A549 (cell line): ENCODE measurements around the gene C1orf35. TPM values are rescaled to one million over a fixed set of nuclear protein-coding genes. Genes with fewer than 3 reads are reported as not detected.
"Not testable (repeated sequence)": the region's sequence is repeated elsewhere in the genome, so short reads cannot be mapped to it uniquely, and the experiment has no call there.

ENCODE experiments used
- ATAC-seq, 2 experiments: fragments of 200-7000 bp in 1 of 2; fragments of >200 bp in 1 of 2; cut with Nextera tagmentation in 1 of 2; cut with Tn5 transposase in 1 of 2; 3 replicates each; pipeline versions ENCODE4 v1.8.0 to v1.9.1; 2018 to 2020; ENCODE audit warnings: mild to moderate bottlenecking in 1 of 2, moderate library complexity in 1 of 2
- CTCF ChIA-PET: fragments of 300-600 bp; sonication (Branson Sonifier 250); formaldehyde crosslinking; extraction: SDS; loops from one replicate; lab custom pipeline; 2021; ENCODE audit warnings: antibody characterized with exemption, inconsistent platforms; lab: Yijun Ruan, JAX
- POLR2A ChIA-PET: fragments of 350-600 bp; formaldehyde crosslinking; extraction: SDS; loops from one replicate; lab custom pipeline; 2021; ENCODE audit warnings: antibody characterized with exemption, inconsistent platforms; lab: Yijun Ruan, JAX
- DNase-seq, 2 experiments: peaks; one replicate each; pipeline versions ENCODE4 v3.0.0 to v3.0.0-alpha.2; 2011 to 2016; ENCODE audit warnings: low read depth in 1 of 2, low spot score in 1 of 2
- FAIRE-seq: peaks from 2 replicates; lab custom pipeline; 2011; peaks lifted over from hg19 to GRCh38; lab: Jason Lieb, UNC
- H3K27ac ChIP-seq, 2 experiments: fragments of >200 bp; sonication (Bioruptor Twin); formaldehyde crosslinking; 3 replicates each; pipeline ENCODE4 v1.5.1; 2016 to 2017
- H3K4me1 ChIP-seq: fragments of >200 bp; sonication (Bioruptor Twin); formaldehyde crosslinking; 3 replicates; pipeline ENCODE4 v1.6.1; 2016
- H3K4me2 ChIP-seq: fragments of >200 bp; sonication (Bioruptor Twin); formaldehyde crosslinking; 3 replicates; pipeline ENCODE4 v1.6.1; 2016
- H3K4me3 ChIP-seq: fragments of >200 bp; sonication (Bioruptor Twin); formaldehyde crosslinking; 3 replicates; pipeline ENCODE4 v1.5.1; 2016
- H3K9me3 ChIP-seq: fragments of >200 bp; sonication (Bioruptor Twin); formaldehyde crosslinking; 3 replicates; pipeline ENCODE4 v1.6.1; 2016
- CBX2 ChIP-seq: fragments of 200-600 bp; sonication (generic); IDR thresholded peaks from 2 replicates; pipeline ENCODE4 v1.6.1; 2016; ENCODE audit warnings: low read depth, mild to moderate bottlenecking, borderline replicate concordance
- CBX8 ChIP-seq: fragments of 200-600 bp; sonication (generic); IDR thresholded peaks from 2 replicates; pipeline ENCODE4 v1.6.1; 2016
- CEBPB ChIP-seq, 2 experiments: fragments of >200 bp in 1 of 2; sonication (Bioruptor Twin) in 1 of 2; formaldehyde crosslinking in 1 of 2; IDR thresholded peaks; 2 replicates each; pipeline ENCODE4 v1.6.1; 2012 to 2016
- CHD2 ChIP-seq: fragments of 150-350 bp; IDR thresholded peaks from 2 replicates; pipeline ENCODE4 v1.6.1; 2014; ENCODE audit warnings: low read length; ENCODE audit not compliant: partially characterized antibody
- EHF ChIP-seq: fragments of 250-450 bp; sonication (Bioruptor Pico); IDR thresholded peaks from 2 replicates; pipeline ENCODE4 v1.5.0; 2020; ENCODE audit warnings: mild to moderate bottlenecking
- EP300 ChIP-seq, 2 experiments: fragments of >200 bp; sonication (Bioruptor Twin); formaldehyde crosslinking; IDR thresholded peaks; 2 replicates in 1 of 2; 3 replicates in 1 of 2; pipeline ENCODE4 v1.6.1; 2016 to 2017
- FOSB ChIP-seq: fragments of 250-450 bp; sonication (Bioruptor Pico); IDR thresholded peaks from 2 replicates; pipeline ENCODE4 v1.5.0; 2020; ENCODE audit warnings: mild to moderate bottlenecking, moderate library complexity
- FOXS1 ChIP-seq: fragments of 250-450 bp; sonication (Bioruptor Pico); IDR thresholded peaks from 2 replicates; pipeline ENCODE4 v1.5.0; 2020; ENCODE audit warnings: mild to moderate bottlenecking, moderate library complexity
- GATA3 ChIP-seq: IDR thresholded peaks from 2 replicates; pipeline ENCODE4 v1.6.1; 2012; ENCODE audit warnings: borderline replicate concordance
- HDAC2 ChIP-seq: fragments of 200-600 bp; sonication (generic); IDR thresholded peaks from 2 replicates; pipeline ENCODE4 v1.6.1; 2016
- HOXA7 ChIP-seq: fragments of 250-450 bp; sonication (Bioruptor Pico); IDR thresholded peaks from 2 replicates; pipeline ENCODE4 v1.5.0; 2020; ENCODE audit warnings: mild to moderate bottlenecking, moderate library complexity
- JUN ChIP-seq, 2 experiments: fragments of >200 bp; sonication (Bioruptor Twin); formaldehyde crosslinking; IDR thresholded peaks; 2 replicates in 1 of 2; 3 replicates in 1 of 2; pipeline ENCODE4 v1.6.1; 2016 to 2017
- KDM5A ChIP-seq: fragments of 200-600 bp; sonication (generic); IDR thresholded peaks from 2 replicates; pipeline ENCODE4 v1.6.1; 2016; ENCODE audit warnings: antibody characterized with exemption, mild to moderate bottlenecking
- MYC ChIP-seq: IDR thresholded peaks from 2 replicates; pipeline ENCODE4 v1.6.1; 2012; ENCODE audit warnings: mild to moderate bottlenecking, inconsistent platforms, low read length, improper control_type of control experiment, borderline replicate concordance
- PHF8 ChIP-seq: fragments of 200-600 bp; sonication (generic); IDR thresholded peaks from 2 replicates; pipeline ENCODE4 v1.6.1; 2016; ENCODE audit warnings: low read depth, mild to moderate bottlenecking, antibody characterized with exemption, moderate library complexity, borderline replicate concordance
- RAD21 ChIP-seq, 2 experiments: fragments of >200 bp in 1 of 2; sonication (Bioruptor Twin) in 1 of 2; formaldehyde crosslinking in 1 of 2; IDR thresholded peaks in 1 of 2; conservative IDR thresholded peaks in 1 of 2; 2 replicates in 1 of 2; 3 replicates in 1 of 2; pipeline ENCODE4 v1.6.1; 2012 to 2018; ENCODE audit warnings: inconsistent platforms in 1 of 2
- RARB ChIP-seq: fragments of 250-450 bp; sonication (Bioruptor Pico); IDR thresholded peaks from 2 replicates; pipeline ENCODE4 v1.8.0; 2021; ENCODE audit warnings: mild to moderate bottlenecking, moderate library complexity
- RFX5 ChIP-seq: fragments of 450-650 bp; IDR thresholded peaks from 2 replicates; pipeline ENCODE4 v1.7.1; 2014; ENCODE audit warnings: antibody characterized with exemption, mild to moderate bottlenecking, moderate library complexity
- SMC3 ChIP-seq: fragments of >200 bp; sonication (Bioruptor Twin); formaldehyde crosslinking; IDR thresholded peaks from 3 replicates; pipeline ENCODE4 v1.6.1; 2018; ENCODE audit warnings: inconsistent platforms
- TFCP2L1 ChIP-seq: fragments of 250-450 bp; sonication (Bioruptor Pico); IDR thresholded peaks from 2 replicates; pipeline ENCODE4 v1.5.0; 2021; ENCODE audit warnings: mild to moderate bottlenecking
- ZNF302 ChIP-seq: fragments of 250-450 bp; sonication (Bioruptor Pico); IDR thresholded peaks from 2 replicates; pipeline ENCODE4 v1.9.0; 2021; ENCODE audit warnings: inconsistent platforms, mild to moderate bottlenecking, moderate library complexity
- WGBS: methylation state at CpG from one replicate; pipeline ENCODE4 v1.1.6; 2017; ENCODE audit errors: missing lambda C conversion rate; 5-methylcytosine and 5-hydroxymethylcytosine counted together
- polyA plus RNA-seq, 4 experiments: library from polyadenylated mRNA; depleted of rRNA in 3 of 4; stranded (reverse); fragments of >200 nt; fragmentation: RNase III in 1 of 4; extraction: RNeasy Plus Mini Kit Qiagen cat#74134 plus additional on column Dnase treatment in 1 of 4; gene quantifications; 2 replicates in 3 of 4; 3 replicates in 1 of 4; pipeline ENCODE4 v1.2.3, GENCODE V29; 2011 to 2017
- TF ChIP-seq, protein P1 (sequence below): fragments of 200-600 bp; sonication (generic); IDR thresholded peaks from 2 replicates; pipeline ENCODE4 v1.6.1; 2016; ENCODE audit warnings: antibody characterized with exemption, mild to moderate bottlenecking, moderate library complexity
- TF ChIP-seq, protein P2 (sequence below): fragments of 450-650 bp; IDR thresholded peaks from 2 replicates; pipeline ENCODE4 v1.6.1; 2014; ENCODE audit warnings: antibody characterized with exemption
- TF ChIP-seq, protein P3 (sequence below): fragments of >200 bp; sonication (Bioruptor Twin); formaldehyde crosslinking; IDR thresholded peaks from 3 replicates; pipeline ENCODE4 v1.6.1; 2016
- TF ChIP-seq, protein P4 (sequence below): fragments of >200 bp; sonication (Bioruptor Twin); formaldehyde crosslinking; IDR thresholded peaks from 2 replicates; pipeline ENCODE4 v1.6.1; 2016
- TF ChIP-seq, protein P5 (sequence below): fragments of 250-450 bp; sonication (Bioruptor Pico); IDR thresholded peaks from 2 replicates; pipeline ENCODE4 v1.5.0; 2020; ENCODE audit warnings: low read depth, mild to moderate bottlenecking, moderate library complexity
- TF ChIP-seq, protein P6 (sequence below): fragments of 150-350 bp; IDR thresholded peaks from 2 replicates; pipeline ENCODE4 v1.6.1; 2014; ENCODE audit warnings: low read depth, mild to moderate bottlenecking, low read length

Gene C1orf35
- polyA plus RNA-seq, 2 of the 4 experiments (the other 2 are of a cell fraction) = 9.8 to 28.9 TPM

DNA sequence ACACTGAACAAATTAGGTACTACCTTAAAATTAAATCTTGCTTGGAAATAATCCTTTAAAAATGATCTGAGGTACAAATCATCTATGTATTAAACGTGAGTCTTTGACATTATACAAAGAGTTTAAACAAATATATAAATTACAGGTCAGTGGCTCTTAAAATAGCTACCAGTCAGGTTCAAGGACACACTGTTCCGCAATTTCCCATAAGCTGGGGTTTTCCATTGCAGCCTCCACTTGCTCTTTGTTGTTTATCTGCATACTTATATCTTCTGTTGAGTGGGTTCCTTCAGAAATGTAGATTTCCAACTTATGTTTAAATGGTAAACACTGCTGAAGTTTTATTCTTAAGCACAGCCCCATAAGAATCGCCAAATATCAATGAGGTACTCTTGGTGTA is 11.7 kb upstream of the C1orf35 start (continued):
- TF ChIP-seq, protein P1, sequence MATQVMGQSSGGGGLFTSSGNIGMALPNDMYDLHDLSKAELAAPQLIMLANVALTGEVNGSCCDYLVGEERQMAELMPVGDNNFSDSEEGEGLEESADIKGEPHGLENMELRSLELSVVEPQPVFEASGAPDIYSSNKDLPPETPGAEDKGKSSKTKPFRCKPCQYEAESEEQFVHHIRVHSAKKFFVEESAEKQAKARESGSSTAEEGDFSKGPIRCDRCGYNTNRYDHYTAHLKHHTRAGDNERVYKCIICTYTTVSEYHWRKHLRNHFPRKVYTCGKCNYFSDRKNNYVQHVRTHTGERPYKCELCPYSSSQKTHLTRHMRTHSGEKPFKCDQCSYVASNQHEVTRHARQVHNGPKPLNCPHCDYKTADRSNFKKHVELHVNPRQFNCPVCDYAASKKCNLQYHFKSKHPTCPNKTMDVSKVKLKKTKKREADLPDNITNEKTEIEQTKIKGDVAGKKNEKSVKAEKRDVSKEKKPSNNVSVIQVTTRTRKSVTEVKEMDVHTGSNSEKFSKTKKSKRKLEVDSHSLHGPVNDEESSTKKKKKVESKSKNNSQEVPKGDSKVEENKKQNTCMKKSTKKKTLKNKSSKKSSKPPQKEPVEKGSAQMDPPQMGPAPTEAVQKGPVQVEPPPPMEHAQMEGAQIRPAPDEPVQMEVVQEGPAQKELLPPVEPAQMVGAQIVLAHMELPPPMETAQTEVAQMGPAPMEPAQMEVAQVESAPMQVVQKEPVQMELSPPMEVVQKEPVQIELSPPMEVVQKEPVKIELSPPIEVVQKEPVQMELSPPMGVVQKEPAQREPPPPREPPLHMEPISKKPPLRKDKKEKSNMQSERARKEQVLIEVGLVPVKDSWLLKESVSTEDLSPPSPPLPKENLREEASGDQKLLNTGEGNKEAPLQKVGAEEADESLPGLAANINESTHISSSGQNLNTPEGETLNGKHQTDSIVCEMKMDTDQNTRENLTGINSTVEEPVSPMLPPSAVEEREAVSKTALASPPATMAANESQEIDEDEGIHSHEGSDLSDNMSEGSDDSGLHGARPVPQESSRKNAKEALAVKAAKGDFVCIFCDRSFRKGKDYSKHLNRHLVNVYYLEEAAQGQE = no peak
- TF ChIP-seq EP300 (IDR thresholded peaks at IDR 0.05) (no peak), CBX8 (no peak), GATA3 (no peak)

DNA sequence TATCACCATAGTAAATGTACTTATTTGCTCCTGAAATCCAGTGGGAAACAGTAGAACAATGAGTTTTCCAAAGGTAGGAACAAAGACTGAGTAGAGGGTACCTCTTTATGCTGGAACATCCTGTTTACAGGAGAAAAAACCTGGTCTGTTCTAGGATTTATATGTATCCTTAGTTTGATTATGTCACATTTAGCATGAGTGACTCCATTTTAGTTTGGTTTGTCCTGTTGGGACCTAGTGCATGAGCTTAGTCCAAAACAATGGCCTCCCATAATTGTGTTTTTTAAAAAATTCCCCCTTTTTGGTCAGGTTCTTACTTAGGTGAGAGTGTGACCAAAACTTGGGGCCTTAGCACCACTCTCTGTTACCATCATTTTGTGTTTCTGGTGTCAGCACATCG is 9.5 kb upstream of the C1orf35 start:
- Histone ChIP-seq H3K4me3 (no peak overlapping the region), H3K4me1 (peaks cover 12% of the 10 kb centered on the region; the same call in 2 of the 3 replicates), H3K4me2 (no peak overlapping the region), H3K9me3 (peaks cover 5% of the 10 kb centered on the region; the same call in 2 of the 3 replicates), H3K27ac (no peak overlapping the region)
- no peak for DNase-seq
- FAIRE-seq = no peak
- TF ChIP-seq EHF (CRISPR knock-in tag) (no peak), FOSB (no peak), HDAC2 (no peak), MYC (no peak), CEBPB (IDR thresholded peaks at IDR 0.05) (no peak), TFCP2L1 (CRISPR knock-in tag) (no peak), PHF8 (no peak), KDM5A (no peak), RARB (CRISPR knock-in tag) (no peak), CBX2 (no peak), RFX5 (no peak)
- TF ChIP-seq, protein P2, sequence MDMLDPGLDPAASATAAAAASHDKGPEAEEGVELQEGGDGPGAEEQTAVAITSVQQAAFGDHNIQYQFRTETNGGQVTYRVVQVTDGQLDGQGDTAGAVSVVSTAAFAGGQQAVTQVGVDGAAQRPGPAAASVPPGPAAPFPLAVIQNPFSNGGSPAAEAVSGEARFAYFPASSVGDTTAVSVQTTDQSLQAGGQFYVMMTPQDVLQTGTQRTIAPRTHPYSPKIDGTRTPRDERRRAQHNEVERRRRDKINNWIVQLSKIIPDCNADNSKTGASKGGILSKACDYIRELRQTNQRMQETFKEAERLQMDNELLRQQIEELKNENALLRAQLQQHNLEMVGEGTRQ = no peak
- TF ChIP-seq, protein P3, sequence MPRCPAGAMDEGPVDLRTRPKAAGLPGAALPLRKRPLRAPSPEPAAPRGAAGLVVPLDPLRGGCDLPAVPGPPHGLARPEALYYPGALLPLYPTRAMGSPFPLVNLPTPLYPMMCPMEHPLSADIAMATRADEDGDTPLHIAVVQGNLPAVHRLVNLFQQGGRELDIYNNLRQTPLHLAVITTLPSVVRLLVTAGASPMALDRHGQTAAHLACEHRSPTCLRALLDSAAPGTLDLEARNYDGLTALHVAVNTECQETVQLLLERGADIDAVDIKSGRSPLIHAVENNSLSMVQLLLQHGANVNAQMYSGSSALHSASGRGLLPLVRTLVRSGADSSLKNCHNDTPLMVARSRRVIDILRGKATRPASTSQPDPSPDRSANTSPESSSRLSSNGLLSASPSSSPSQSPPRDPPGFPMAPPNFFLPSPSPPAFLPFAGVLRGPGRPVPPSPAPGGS = no peak
- TF ChIP-seq, protein P4, sequence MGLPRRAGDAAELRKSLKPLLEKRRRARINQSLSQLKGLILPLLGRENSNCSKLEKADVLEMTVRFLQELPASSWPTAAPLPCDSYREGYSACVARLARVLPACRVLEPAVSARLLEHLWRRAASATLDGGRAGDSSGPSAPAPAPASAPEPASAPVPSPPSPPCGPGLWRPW = no peak
- TF ChIP-seq, protein P5, sequence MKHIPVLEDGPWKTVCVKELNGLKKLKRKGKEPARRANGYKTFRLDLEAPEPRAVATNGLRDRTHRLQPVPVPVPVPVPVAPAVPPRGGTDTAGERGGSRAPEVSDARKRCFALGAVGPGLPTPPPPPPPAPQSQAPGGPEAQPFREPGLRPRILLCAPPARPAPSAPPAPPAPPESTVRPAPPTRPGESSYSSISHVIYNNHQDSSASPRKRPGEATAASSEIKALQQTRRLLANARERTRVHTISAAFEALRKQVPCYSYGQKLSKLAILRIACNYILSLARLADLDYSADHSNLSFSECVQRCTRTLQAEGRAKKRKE (CRISPR knock-in tag) = no peak
- ChIA-PET POLR2A (interaction anchor here (1.2 kb wide), 1 partner anchor 53 kb away, joined by 3 read pairs; the partner anchor contains the start of gene IBA57), CTCF (interaction anchor here (5.3 kb wide), 1 partner anchor 17 kb away, joined by 28 read pairs; no protein-coding TSS in a partner anchor)
- WGBS = 19% methylated on average over 1 of the region's 1 CpG
- ATAC-seq = no peak

DNA sequence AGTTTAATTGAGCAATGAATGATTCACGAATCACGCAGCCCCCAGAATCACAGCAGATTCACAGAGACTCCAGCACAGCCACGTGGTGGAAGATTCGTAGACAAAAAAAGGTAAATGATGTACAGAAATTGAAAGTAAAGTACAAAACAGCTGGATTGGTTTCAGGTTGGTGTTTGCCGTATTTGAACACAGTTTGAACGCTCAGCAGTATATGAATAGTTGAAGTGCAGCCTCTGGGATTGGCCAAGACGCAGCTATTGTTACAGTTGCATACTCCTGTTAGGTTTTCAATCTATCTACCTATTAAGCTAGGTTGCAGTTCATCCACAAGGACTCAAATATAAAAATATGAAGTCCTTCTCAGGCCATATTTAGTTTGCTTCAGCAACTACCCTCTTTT is 9.0 kb upstream of the C1orf35 start:
- ChIA-PET CTCF (interaction anchor here (5.3 kb wide), 1 partner anchor 18 kb away, joined by 28 read pairs; no protein-coding TSS in a partner anchor), POLR2A (no interaction called here)
- TF ChIP-seq, protein P6, sequence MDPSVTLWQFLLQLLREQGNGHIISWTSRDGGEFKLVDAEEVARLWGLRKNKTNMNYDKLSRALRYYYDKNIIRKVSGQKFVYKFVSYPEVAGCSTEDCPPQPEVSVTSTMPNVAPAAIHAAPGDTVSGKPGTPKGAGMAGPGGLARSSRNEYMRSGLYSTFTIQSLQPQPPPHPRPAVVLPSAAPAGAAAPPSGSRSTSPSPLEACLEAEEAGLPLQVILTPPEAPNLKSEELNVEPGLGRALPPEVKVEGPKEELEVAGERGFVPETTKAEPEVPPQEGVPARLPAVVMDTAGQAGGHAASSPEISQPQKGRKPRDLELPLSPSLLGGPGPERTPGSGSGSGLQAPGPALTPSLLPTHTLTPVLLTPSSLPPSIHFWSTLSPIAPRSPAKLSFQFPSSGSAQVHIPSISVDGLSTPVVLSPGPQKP = no peak
- TF ChIP-seq CHD2 (no peak), SMC3 (no peak), KDM5A (no peak), ZNF302 (CRISPR knock-in tag) (no peak), EP300 (IDR thresholded peaks at IDR 0.05) (no peak), FOXS1 (CRISPR knock-in tag) (no peak), RAD21 (conservative IDR thresholded peaks at IDR 0.05 in 1 of 2, IDR thresholded peaks at IDR 0.05 in 1 of 2) (no peak), HOXA7 (no peak), JUN (IDR thresholded peaks at IDR 0.05) (no peak)
- no peak overlapping the region for H3K4me2 ChIP-seq
- H3K9me3 ChIP-seq = peaks cover under 1% of the 10 kb centered on the region; the same call in 2 of the 3 replicates
- WGBS = 80% methylated on average over 7 of the region's 7 CpGs
- no peak overlapping the region for H3K4me3 ChIP-seq
- H3K27ac ChIP-seq = no peak overlapping the region
- peaks cover 12% of the 10 kb centered on the region; the same call in 2 of the 3 replicates for H3K4me1 ChIP-seq
- FAIRE-seq = no peak
- DNase-seq = no peak
- no peak for ATAC-seq

DNA sequence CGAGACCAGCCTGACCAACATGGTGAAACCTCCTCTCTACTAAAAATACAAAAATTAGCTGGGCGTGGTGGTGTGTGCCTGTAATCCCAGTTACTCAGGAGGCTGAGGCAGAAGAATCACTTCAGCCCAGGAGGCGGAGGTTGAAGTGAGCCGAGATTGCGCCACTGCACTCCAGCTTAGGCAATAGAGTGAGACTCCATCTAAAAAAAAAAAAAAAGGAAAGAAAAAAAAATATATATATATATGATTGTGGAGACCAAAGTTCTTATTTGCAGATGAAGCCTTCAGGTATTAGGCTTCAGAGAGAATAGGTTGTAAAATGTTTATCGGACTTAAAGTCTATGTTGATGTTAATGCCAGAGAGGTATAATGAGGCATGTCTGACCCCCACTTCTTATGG is 8.2 kb upstream of the C1orf35 start:
- ATAC-seq, H3K9me3 ChIP-seq, H3K27ac ChIP-seq, POLR2A ChIA-PET, FAIRE-seq, DNase-seq, H3K4me3 ChIP-seq, H3K4me2 ChIP-seq: not testable (repeated sequence)
- H3K4me1 ChIP-seq = peaks cover 12% of the 10 kb centered on the region; the same call in 2 of the 3 replicates
- WGBS = 93% methylated on average over 6 of the region's 6 CpGs
- CTCF ChIA-PET = interaction anchor here (0.9 to 2.4 kb wide), 2 partner anchors 11 to 21 kb away, joined by 5 to 23 read pairs; no protein-coding TSS in a partner anchor
